Mesendoderm (in vitro differentiated cells): Measurements from ENCODE around the gene PRKAR1B.

Source experiments
- DNase-seq: peaks from one replicate; pipeline ENCODE4 v3.0.0; 2013
- H2AK5ac ChIP-seq: 2 replicates; pipeline ENCODE4 v1.6.1; 2013; ENCODE audit warnings: low read length, inconsistent platforms
- H2BK120ac ChIP-seq: 2 replicates; pipeline ENCODE4 v1.6.1; 2013; ENCODE audit warnings: low read depth, mild to moderate bottlenecking, low read length, moderate library complexity, mixed read lengths
- H2BK15ac ChIP-seq: replicated peaks from 2 replicates; pipeline ENCODE4 v1.6.1; 2013; ENCODE audit warnings: low read depth, mild to moderate bottlenecking, moderate library complexity
- H2BK5ac ChIP-seq: 2 replicates; pipeline ENCODE4 v1.6.1; 2013; ENCODE audit warnings: low read length, inconsistent platforms
- H3K18ac ChIP-seq: 2 replicates; pipeline ENCODE4 v1.6.1; 2013; ENCODE audit warnings: mild to moderate bottlenecking, low read length, mixed read lengths
- H3K23ac ChIP-seq: one replicate; pipeline ENCODE4 v1.6.1; 2013; ENCODE audit warnings: low read length
- H3K27ac ChIP-seq: 2 replicates; pipeline ENCODE4 v1.5.1; 2013; ENCODE audit warnings: low read depth, mild to moderate bottlenecking, inconsistent platforms, low read length, moderate library complexity
- H3K27me3 ChIP-seq: 2 replicates; pipeline ENCODE4 v1.6.1; 2013; ENCODE audit warnings: low read length, control low read depth, mild to moderate bottlenecking, inconsistent platforms; ENCODE audit not compliant: insufficient read depth, poor library complexity
- H3K36me3 ChIP-seq: 2 replicates; pipeline ENCODE4 v1.6.1; 2013; ENCODE audit warnings: low read length, inconsistent platforms; ENCODE audit not compliant: control insufficient read depth, insufficient read depth
- H3K4ac ChIP-seq: one replicate; pipeline ENCODE4 v1.6.1; 2013; ENCODE audit warnings: low read depth, mild to moderate bottlenecking, low read length, moderate library complexity
- H3K4me1 ChIP-seq: 2 replicates; pipeline ENCODE4 v1.6.1; 2013; ENCODE audit warnings: low read depth, low read length, inconsistent platforms; ENCODE audit not compliant: control insufficient read depth
- H3K4me2 ChIP-seq: 2 replicates; pipeline ENCODE4 v1.6.1; 2013; ENCODE audit warnings: low read length
- H3K4me3 ChIP-seq: 2 replicates; pipeline ENCODE4 v1.5.1; 2013; ENCODE audit warnings: mild to moderate bottlenecking, low read length
- H3K56ac ChIP-seq: one replicate; pipeline ENCODE4 v1.6.1; 2013; ENCODE audit warnings: low read length
- H3K79me1 ChIP-seq: 2 replicates; pipeline ENCODE4 v1.6.1; 2013; ENCODE audit warnings: low read length, inconsistent platforms
- H3K79me2 ChIP-seq: 2 replicates; pipeline ENCODE4 v1.6.1; 2013; ENCODE audit warnings: mild to moderate bottlenecking, low read length; ENCODE audit not compliant: control insufficient read depth, insufficient read depth
- H3K9ac ChIP-seq: 2 replicates; pipeline ENCODE4 v1.6.1; 2013; ENCODE audit warnings: low read length, inconsistent platforms
- H4K5ac ChIP-seq: one replicate; pipeline ENCODE4 v1.6.1; 2013; ENCODE audit warnings: low read length
- H4K8ac ChIP-seq: one replicate; pipeline ENCODE4 v1.6.1; 2013; ENCODE audit warnings: low read depth, mild to moderate bottlenecking, control low read depth, low read length, moderate library complexity
- WGBS: extraction: QIAGEN DNeasy Blood & Tissue Kit; methylation state at CpG from one replicate; pipeline ENCODE4 v1.1.7; 2013; ENCODE audit warnings: low lambda C conversion rate, missing lambda C conversion rate; ENCODE audit not compliant: insufficient coverage; ENCODE audit errors: extremely low coverage; 5-methylcytosine and 5-hydroxymethylcytosine counted together

Gene PRKAR1B

GRCh38 chr7:539731-540411, 187.2 kb downstream of the PRKAR1B start:
- Histone ChIP-seq H3K4me3 (no peak overlapping the region), H2BK15ac (no peak overlapping the region), H3K36me3 (no peaks in the 10 kb centered on the region), H3K23ac (no peak overlapping the region), H3K56ac (peak overlapping the region; percentile 10), H3K27me3 (no peaks in the 10 kb centered on the region), H2BK120ac (no peak overlapping the region), H4K5ac (no peak overlapping the region), H3K18ac (peak overlapping the region; percentile 47), H2BK5ac (no peak overlapping the region), H3K4ac (peak overlapping the region; percentile 81), H3K4me1 (peaks cover 3% of the 10 kb centered on the region), H4K8ac (no peak overlapping the region), H2AK5ac (no peak overlapping the region), H3K27ac (no peak overlapping the region), H3K9ac (no peak overlapping the region), H3K4me2 (no peak overlapping the region), H3K79me2 (no peaks in the 10 kb centered on the region), H3K79me1 (no peaks in the 10 kb centered on the region)
- DNase-seq, result peak; percentile 25
- WGBS, result no CpG with 5 or more reads among the region's 17 CpGs

- no peak overlapping the region for H3K4me3 ChIP-seq
- H3K4me1 ChIP-seq, result peaks cover 3% of the 10 kb centered on the region
- no peaks in the 10 kb centered on the region for H3K79me1 ChIP-seq
- no peak overlapping the region for H2AK5ac ChIP-seq
- no peaks in the 10 kb centered on the region for H3K27me3 ChIP-seq
- no peak overlapping the region for H3K23ac ChIP-seq
- H4K5ac ChIP-seq, result no peak overlapping the region
- H3K4ac ChIP-seq, result peak overlapping the region; percentile 75
- peak overlapping the region; percentile 14 for H2BK120ac ChIP-seq
- peak overlapping the region; percentile 36 for H3K27ac ChIP-seq
- no peak overlapping the region for H3K9ac ChIP-seq
- H4K8ac ChIP-seq, result no peak overlapping the region
- no peak overlapping the region for H2BK15ac ChIP-seq
- H2BK5ac ChIP-seq, result peak overlapping the region; percentile 50
- H3K36me3 ChIP-seq, result no peaks in the 10 kb centered on the region
- DNase-seq, result peak; percentile 29
- no peak overlapping the region for H3K4me2 ChIP-seq
- H3K18ac ChIP-seq, result peak overlapping the region; percentile 47
- WGBS, result no CpG with 5 or more reads among the region's 37 CpGs
- H3K79me2 ChIP-seq, result no peaks in the 10 kb centered on the region
- H3K56ac ChIP-seq, result peak overlapping the region; percentile 60
Measured at GRCh38 chr7:538764-539685, 188.1 kb downstream of the PRKAR1B start.

GRCh38 chr7:537911-538634, 189.0 kb downstream of the PRKAR1B start:
- Histone ChIP-seq H3K56ac (peak overlapping the region; percentile 60), H3K79me1 (no peaks in the 10 kb centered on the region), H2BK120ac (peak overlapping the region; percentile 14), H3K4ac (peak overlapping the region; percentile 75), H4K5ac (no peak overlapping the region), H3K4me3 (no peak overlapping the region), H2BK15ac (no peak overlapping the region), H3K9ac (no peak overlapping the region), H3K27me3 (no peaks in the 10 kb centered on the region), H3K4me1 (peaks cover 3% of the 10 kb centered on the region), H3K36me3 (no peaks in the 10 kb centered on the region), H2BK5ac (no peak overlapping the region), H3K18ac (peak overlapping the region; percentile 47), H3K4me2 (no peak overlapping the region), H4K8ac (no peak overlapping the region), H2AK5ac (no peak overlapping the region), H3K79me2 (no peaks in the 10 kb centered on the region), H3K27ac (no peak overlapping the region), H3K23ac (no peak overlapping the region)
- DNase-seq, result peak; percentile 93
- WGBS, result no CpG with 5 or more reads among the region's 21 CpGs

GRCh38 chr7:536231-536630, 190.8 kb downstream of the PRKAR1B start:
- Histone ChIP-seq H3K56ac (no peak overlapping the region), H3K79me1 (no peaks in the 10 kb centered on the region), H2BK15ac (no peak overlapping the region), H3K4me1 (peaks cover 3% of the 10 kb centered on the region), H3K36me3 (no peaks in the 10 kb centered on the region), H3K23ac (no peak overlapping the region), H3K18ac (no peak overlapping the region), H3K27me3 (no peaks in the 10 kb centered on the region), H3K27ac (no peak overlapping the region), H2AK5ac (no peak overlapping the region), H3K4me3 (no peak overlapping the region), H3K4me2 (no peak overlapping the region), H3K79me2 (no peaks in the 10 kb centered on the region), H3K9ac (no peak overlapping the region), H4K5ac (no peak overlapping the region), H4K8ac (no peak overlapping the region), H2BK5ac (no peak overlapping the region), H2BK120ac (no peak overlapping the region), H3K4ac (no peak overlapping the region)
- WGBS, result no CpG with 5 or more reads among the region's 12 CpGs
- no peak for DNase-seq

GRCh38 chr7:534959-535358, 192.1 kb downstream of the PRKAR1B start:
- Histone ChIP-seq H3K56ac (no peak overlapping the region), H4K5ac (no peak overlapping the region), H3K18ac (no peak overlapping the region), H3K4me1 (peaks cover 3% of the 10 kb centered on the region), H3K9ac (no peak overlapping the region), H3K27ac (no peak overlapping the region), H3K4ac (no peak overlapping the region), H2BK120ac (no peak overlapping the region), H3K27me3 (no peaks in the 10 kb centered on the region), H2BK15ac (no peak overlapping the region), H3K79me2 (no peaks in the 10 kb centered on the region), H2AK5ac (no peak overlapping the region), H2BK5ac (no peak overlapping the region), H3K36me3 (no peaks in the 10 kb centered on the region), H3K4me2 (no peak overlapping the region), H4K8ac (no peak overlapping the region), H3K23ac (no peak overlapping the region), H3K4me3 (no peak overlapping the region), H3K79me1 (no peaks in the 10 kb centered on the region)
- no peak for DNase-seq
- no CpG with 5 or more reads among the region's 10 CpGs for WGBS
